Transverse colon (tissue), 4 donors: ENCODE results near the gene SWAP70. TPM values are rescaled to one million over a fixed set of nuclear protein-coding genes. Genes with fewer than 3 reads are reported as not detected.

Source experiments
- DNase-seq: peaks from one replicate; pipeline ENCODE4 v3.0.0-alpha.2; 2019
- H3K27ac ChIP-seq, 4 donors: fragments of 200-600 bp; sonication (generic); 2 replicates each; pipeline ENCODE4 v1.5.1; 2016 to 2018; ENCODE audit warnings: inconsistent platforms in 4 of 4
- H3K27me3 ChIP-seq: fragments of 200-600 bp; sonication (generic); 2 replicates; pipeline ENCODE4 v1.5.1; 2017; ENCODE audit warnings: inconsistent platforms
- H3K36me3 ChIP-seq, 4 donors: fragments of 200-600 bp; sonication (generic); 2 replicates each; pipeline ENCODE4 v1.5.1; 2017 to 2019; ENCODE audit warnings: inconsistent platforms in 4 of 4
- H3K4me1 ChIP-seq, 4 donors: fragments of 200-600 bp; sonication (generic); 2 replicates each; pipeline ENCODE4 v1.5.1; 2017 to 2020; ENCODE audit warnings: inconsistent platforms in 4 of 4
- H3K4me3 ChIP-seq, 4 donors: fragments of 200-600 bp; sonication (generic); 1 replicate in 1 of 4; 2 replicates in 3 of 4; pipeline versions ENCODE4 v1.5.1 to v1.6.1; 2017 to 2019; ENCODE audit warnings: inconsistent platforms in 4 of 4
- H3K9me3 ChIP-seq, 2 donors: fragments of 200-600 bp; sonication (generic); 2 replicates each; pipeline ENCODE4 v1.5.1; 2017 to 2019; ENCODE audit warnings: inconsistent platforms in 2 of 2
- CTCF ChIP-seq, 5 experiments: fragments of 200-600 bp in 3 of 5; fragments of 450-650 bp in 2 of 5; sonication (generic) in 3 of 5; IDR thresholded peaks; 1 replicate in 2 of 5; 2 replicates in 3 of 5; pipeline ENCODE4 v1.5.1; 2016 to 2017; ENCODE audit warnings: antibody characterized with exemption in 5 of 5, inconsistent platforms in 3 of 5, mild to moderate bottlenecking in 2 of 5, moderate library complexity in 1 of 5
- EP300 ChIP-seq: sonication (generic); formaldehyde crosslinking; IDR thresholded peaks from one replicate; pipeline ENCODE4 v1.6.1; 2017; ENCODE audit warnings: antibody characterized with exemption, low read depth
- POLR2A ChIP-seq: fragments of 450-650 bp; IDR thresholded peaks from one replicate; pipeline ENCODE4 v1.6.1; 2016; ENCODE audit warnings: antibody characterized with exemption, mild to moderate bottlenecking, moderate library complexity
- POLR2AphosphoS5 ChIP-seq, 3 donors: sonication (generic); formaldehyde crosslinking; IDR thresholded peaks; one replicate each; pipeline ENCODE4 v1.6.1; 2016; ENCODE audit warnings: antibody characterized with exemption in 3 of 3
- WGBS, 2 donors: methylation state at CpG; one replicate each; pipeline ENCODE4 v1.1.5; 2018; ENCODE audit warnings: low coverage in 1 of 2; 5-methylcytosine and 5-hydroxymethylcytosine counted together
- in situ Hi-C, 4 donors: fragments of 200-750 bp; cut with MboI; loops; one replicate each; pipeline versions ENCODE4 v1.15.0 to v1.15.1; 2017; ENCODE audit warnings: low sequenced_read_pairs in 3 of 4, low pct_ligation_motif_present in 1 of 4, low pct_unique_long_range_greater_than_20kb in 1 of 4
- intact Hi-C: fragments of 100-400 bp; cut with DNase I; formaldehyde crosslinking; loops from one replicate; pipeline ENCODE4 v1.15.1; 2023; ENCODE audit warnings: low total_unique reads
- total RNA-seq, 4 donors: library from RNA; depleted of rRNA; stranded (reverse); fragments of >200 nt; gene quantifications; one replicate each; pipeline ENCODE4 v1.1.0, GENCODE V29; 2016

The SWAP70 gene
- total RNA-seq, 4 donors from 2014 or later, result 18.8 to 52.5 (median 29.1) TPM

GRCh38 chr11:9625162-9625561, 38.7 kb upstream of the SWAP70 start:
- Histone ChIP-seq H3K27me3 (no peaks in the 10 kb centered on the region), H3K27ac (no peak overlapping the region), H3K4me3 (no peak overlapping the region), H3K36me3 (no peaks in the 10 kb centered on the region), H3K4me1 (no peaks in the 10 kb centered on the region), H3K9me3 (no peaks in the 10 kb centered on the region)
- TF ChIP-seq CTCF (IDR thresholded peaks at IDR 0.05) (no peak), EP300 (no peak), POLR2AphosphoS5 (IDR thresholded peaks at IDR 0.05) (no peak), POLR2A (no peak)
- intact Hi-C loops (no loop called here), in situ Hi-C loops (no loop called here)
- 81 to 89% methylated on average over 4 to 6 of the region's 6 CpGs for WGBS, 2 donors
- DNase-seq, result no peak

- in situ Hi-C loops, result no loop called here
- intact Hi-C loops, result no loop called here
- no peak for DNase-seq
- TF ChIP-seq POLR2A (no peak), CTCF (IDR thresholded peaks at IDR 0.05) (no peak), POLR2AphosphoS5 (IDR thresholded peaks at IDR 0.05) (no peak), EP300 (no peak)
- Histone ChIP-seq H3K27ac (no peak overlapping the region), H3K9me3 (no peaks in the 10 kb centered on the region), H3K36me3 (no peaks in the 10 kb centered on the region), H3K4me3 (no peak overlapping the region), H3K4me1 (no peaks in the 10 kb centered on the region), H3K27me3 (no peaks in the 10 kb centered on the region)
- 72 to 80% methylated on average over 1 to 3 of the region's 3 CpGs for whole genome bisulfite sequencing, 2 donors
Measured at GRCh38 chr11:9625728-9626127, 38.1 kb upstream of the SWAP70 start.

- in situ Hi-C loops, result no loop called here
- no peak for TF ChIP-seq EP300
- no peak for TF ChIP-seq POLR2AphosphoS5 (IDR thresholded peaks at IDR 0.05)
- no peak for TF ChIP-seq CTCF (IDR thresholded peaks at IDR 0.05)
- no peak for TF ChIP-seq POLR2A
- no peaks in the 10 kb centered on the region for H3K9me3 ChIP-seq
- H3K4me3 ChIP-seq, result no peak overlapping the region
- no peaks in the 10 kb centered on the region for H3K4me1 ChIP-seq
- WGBS, 2 donors, result 78 to 79% methylated on average over 7 to 12 of the region's 12 CpGs
- intact Hi-C loops, result no loop called here
- H3K36me3 ChIP-seq, result no peaks in the 10 kb centered on the region
- no peaks in the 10 kb centered on the region for H3K27me3 ChIP-seq
- no peak for DNase-seq
- H3K27ac ChIP-seq, result no peak overlapping the region
Measured at GRCh38 chr11:9626496-9627394, 37.1 kb upstream of the SWAP70 start.

- TF ChIP-seq CTCF (IDR thresholded peaks at IDR 0.05), result no peak
- TF ChIP-seq EP300, result no peak
- TF ChIP-seq POLR2AphosphoS5 (IDR thresholded peaks at IDR 0.05), result no peak
- no peak for TF ChIP-seq POLR2A
- intact Hi-C loops (no loop called here), in situ Hi-C loops (no loop called here)
- no peak for DNase-seq
- Histone ChIP-seq H3K4me1 (no peaks in the 10 kb centered on the region), H3K4me3 (no peak overlapping the region), H3K27ac (no peak overlapping the region), H3K27me3 (no peaks in the 10 kb centered on the region), H3K36me3 (no peaks in the 10 kb centered on the region), H3K9me3 (no peaks in the 10 kb centered on the region)
- 85 to 94% methylated on average over 4 to 6 of the region's 6 CpGs for WGBS, 2 donors
Measured at GRCh38 chr11:9629064-9629463, 34.8 kb upstream of the SWAP70 start.
